ENCODE results near the gene EDN1. TPM values are rescaled to one million over a fixed set of nuclear protein-coding genes. Genes with fewer than 3 reads are reported as not detected.
A peak's percentile ranks its signal among the peaks of the same experiment; 100 is the strongest.

The EDN1 gene
- total and polyA plus RNA-seq, 7 experiments from 2014 or later, result 0.12 to 1.7 (median 1.4) TPM; not detected in 1

GRCh38 chr6:12340488-12340818, 50.3 kb downstream of the EDN1 start:
- peak overlapping the region in 1 of 9 donors; percentile 5 for H3K27ac Mint-ChIP-seq
- no peaks in the 10 kb centered on the region for H3K4me1 Mint-ChIP-seq
- ChIA-PET POLR2A (no interaction called here), CTCF (no interaction called here)
- Histone ChIP-seq H3K9me3 (ENCODE audit: control insufficient read depth in 2 of 3, low read length in 3 of 3) (no peaks in the 10 kb centered on the region), H3K4me3 (ENCODE audit: low read length) (no peak overlapping the region), H3K27me3 (ENCODE audit: control insufficient read depth in 2 of 2, insufficient read depth in 2 of 2, low read length in 2 of 2) (no peaks in the 10 kb centered on the region), H3K27ac (ENCODE audit: low read depth, low read length) (no peak overlapping the region), H3K36me3 (ENCODE audit: control insufficient read depth in 2 of 3, insufficient read depth in 3 of 3, low read length in 3 of 3) (no peaks in the 10 kb centered on the region), H3K4me1 (ENCODE audit: control insufficient read depth in 2 of 2, insufficient read depth in 2 of 2, low read length in 2 of 2) (no peaks in the 10 kb centered on the region)
- H3K4me3 Mint-ChIP-seq, result no peak overlapping the region
- DNase-seq (no peak), ATAC-seq (no peak)
- no peaks in the 10 kb centered on the region for H3K9me3 Mint-ChIP-seq
- H3K36me3 Mint-ChIP-seq, result no peaks in the 10 kb centered on the region
- intact Hi-C loops (cut with micrococcal nuclease), result no loop called here
- peaks cover 0 to 11% (median 0%) of the 10 kb centered on the region in 5 donors for H3K27me3 Mint-ChIP-seq

DNA sequence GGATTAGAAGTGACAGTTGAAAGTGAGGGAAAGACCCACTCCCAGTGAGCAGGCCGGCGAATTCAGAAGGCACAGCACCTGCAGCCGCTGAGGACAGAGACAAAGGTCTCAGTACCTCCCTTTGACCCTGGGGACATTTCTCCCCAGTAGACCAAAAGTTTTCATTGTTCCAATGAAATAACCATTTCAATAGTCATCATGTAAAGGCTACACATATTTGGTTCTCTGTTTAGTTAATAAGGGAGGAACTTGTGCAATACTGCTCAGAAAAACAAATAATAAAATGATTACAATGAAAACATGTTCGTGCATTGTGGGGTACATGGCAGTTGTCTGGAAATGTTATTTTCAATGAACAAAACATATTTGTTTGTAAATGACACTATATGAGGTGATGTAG, 52.5 kb downstream of the EDN1 start:
- ChIA-PET POLR2A (no interaction called here), CTCF (no interaction called here)
- ATAC-seq, result no peak

GRCh38 chr6:12343122-12343439, 52.9 kb downstream of the EDN1 start:
- H3K36me3 ChIP-seq (ENCODE audit: control insufficient read depth in 2 of 3, insufficient read depth in 3 of 3, low read length in 3 of 3), result no peaks in the 10 kb centered on the region
- CTCF ChIA-PET, result no interaction called here
- peaks cover 0 to 14% (median 5%) of the 10 kb centered on the region in 5 donors for H3K27me3 Mint-ChIP-seq
- no peaks in the 10 kb centered on the region for H3K4me1 ChIP-seq (ENCODE audit: control insufficient read depth in 2 of 2, insufficient read depth in 2 of 2, low read length in 2 of 2)
- no peaks in the 10 kb centered on the region for H3K36me3 Mint-ChIP-seq
- H3K4me3 Mint-ChIP-seq, result no peak overlapping the region
- H3K4me1 Mint-ChIP-seq, result no peaks in the 10 kb centered on the region
- no peak overlapping the region for H3K27ac ChIP-seq (ENCODE audit: low read depth, low read length)
- no peak overlapping the region for H3K4me3 ChIP-seq (ENCODE audit: low read length)
- ATAC-seq, result no peak
- H3K27me3 ChIP-seq (ENCODE audit: control insufficient read depth in 2 of 2, insufficient read depth in 2 of 2, low read length in 2 of 2), result no peaks in the 10 kb centered on the region
- POLR2A ChIA-PET, result no interaction called here
- no peak overlapping the region for H3K27ac Mint-ChIP-seq
- no peak for DNase-seq
- intact Hi-C loops (cut with micrococcal nuclease), result no loop called here
- H3K9me3 Mint-ChIP-seq, result peaks cover 0 to 1% (median 0%) of the 10 kb centered on the region in 11 donors
- H3K9me3 ChIP-seq (ENCODE audit: control insufficient read depth in 2 of 3, low read length in 3 of 3), result no peaks in the 10 kb centered on the region

More for the DNA sequence above, 52.5 kb downstream of the EDN1 start:
- intact Hi-C loops (cut with micrococcal nuclease), result no loop called here
- no peak overlapping the region for H3K4me3 Mint-ChIP-seq
- Histone ChIP-seq H3K36me3 (ENCODE audit: control insufficient read depth in 2 of 3, insufficient read depth in 3 of 3, low read length in 3 of 3) (no peaks in the 10 kb centered on the region), H3K9me3 (ENCODE audit: control insufficient read depth in 2 of 3, low read length in 3 of 3) (no peaks in the 10 kb centered on the region), H3K27ac (ENCODE audit: low read depth, low read length) (no peak overlapping the region), H3K4me3 (ENCODE audit: low read length) (no peak overlapping the region), H3K4me1 (ENCODE audit: control insufficient read depth in 2 of 2, insufficient read depth in 2 of 2, low read length in 2 of 2) (no peaks in the 10 kb centered on the region), H3K27me3 (ENCODE audit: control insufficient read depth in 2 of 2, insufficient read depth in 2 of 2, low read length in 2 of 2) (no peaks in the 10 kb centered on the region)
- no peak overlapping the region for H3K27ac Mint-ChIP-seq
- H3K36me3 Mint-ChIP-seq, result no peaks in the 10 kb centered on the region
- H3K9me3 Mint-ChIP-seq, result peaks cover 0 to 1% (median 0%) of the 10 kb centered on the region in 11 donors
- H3K4me1 Mint-ChIP-seq, result no peaks in the 10 kb centered on the region
- DNase-seq, result no peak
- peaks cover 0 to 14% (median 5%) of the 10 kb centered on the region in 5 donors for H3K27me3 Mint-ChIP-seq

- no peaks in the 10 kb centered on the region for H3K4me1 ChIP-seq (ENCODE audit: control insufficient read depth in 2 of 2, insufficient read depth in 2 of 2, low read length in 2 of 2)
- ChIA-PET POLR2A (no interaction called here), CTCF (no interaction called here)
- no peak for DNase-seq
- H3K27ac ChIP-seq (ENCODE audit: low read depth, low read length), result no peak overlapping the region
- no peaks in the 10 kb centered on the region for H3K27me3 ChIP-seq (ENCODE audit: control insufficient read depth in 2 of 2, insufficient read depth in 2 of 2, low read length in 2 of 2)
- H3K4me3 Mint-ChIP-seq, result no peak overlapping the region
- no peaks in the 10 kb centered on the region for H3K9me3 ChIP-seq (ENCODE audit: control insufficient read depth in 2 of 3, low read length in 3 of 3)
- H3K36me3 ChIP-seq (ENCODE audit: control insufficient read depth in 2 of 3, insufficient read depth in 3 of 3, low read length in 3 of 3), result no peaks in the 10 kb centered on the region
- no peak overlapping the region for H3K4me3 ChIP-seq (ENCODE audit: low read length)
- no peak overlapping the region for H3K27ac Mint-ChIP-seq
- H3K27me3 Mint-ChIP-seq, result peaks cover 0 to 16% (median 5%) of the 10 kb centered on the region in 5 donors
- ATAC-seq, result no peak
- H3K36me3 Mint-ChIP-seq, result no peaks in the 10 kb centered on the region
- H3K4me1 Mint-ChIP-seq, result no peaks in the 10 kb centered on the region
- peaks cover 0 to 1% (median 0%) of the 10 kb centered on the region in 11 donors for H3K9me3 Mint-ChIP-seq
- intact Hi-C loops (cut with micrococcal nuclease), result no loop called here
Observed at GRCh38 chr6:12343440-12344162, 53.4 kb downstream of the EDN1 start.

DNA sequence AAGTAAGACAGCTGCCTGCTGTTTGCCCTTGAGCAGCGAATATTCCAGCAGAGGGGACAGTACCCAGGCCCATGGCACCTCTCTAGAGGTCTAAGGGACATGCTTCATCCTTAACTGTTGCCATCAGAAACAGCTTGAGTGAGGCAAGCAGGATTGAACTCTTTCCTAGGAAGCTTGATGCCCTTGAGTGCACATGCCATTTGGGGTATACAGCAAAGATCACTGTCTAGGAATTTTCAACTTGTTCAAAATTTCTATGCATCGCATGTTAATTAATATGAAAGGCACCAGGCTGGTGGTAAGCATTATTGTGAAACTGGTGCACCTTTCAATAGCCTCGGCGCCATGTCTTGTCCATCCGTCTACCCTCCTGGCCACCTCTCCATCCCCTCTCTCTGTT, 54.1 kb downstream of the EDN1 start:
- Histone ChIP-seq H3K4me3 (ENCODE audit: low read length) (no peak overlapping the region), H3K27ac (ENCODE audit: low read depth, low read length) (no peak overlapping the region), H3K9me3 (ENCODE audit: control insufficient read depth in 2 of 3, low read length in 3 of 3) (no peaks in the 10 kb centered on the region), H3K27me3 (ENCODE audit: control insufficient read depth in 2 of 2, insufficient read depth in 2 of 2, low read length in 2 of 2) (no peaks in the 10 kb centered on the region), H3K4me1 (ENCODE audit: control insufficient read depth in 2 of 2, insufficient read depth in 2 of 2, low read length in 2 of 2) (no peaks in the 10 kb centered on the region), H3K36me3 (ENCODE audit: control insufficient read depth in 2 of 3, insufficient read depth in 3 of 3, low read length in 3 of 3) (no peaks in the 10 kb centered on the region)
- Mint-ChIP-seq H3K4me1 (no peaks in the 10 kb centered on the region), H3K9me3 (peaks cover 0 to 2% (median 0%) of the 10 kb centered on the region in 11 donors), H3K4me3 (no peak overlapping the region), H3K36me3 (no peaks in the 10 kb centered on the region), H3K27me3 (peaks cover 0 to 18% (median 7%) of the 10 kb centered on the region in 5 donors), H3K27ac (peak overlapping the region in 1 of 9 donors; percentile 3)
- CTCF ChIA-PET, result no interaction called here
- intact Hi-C loops (cut with micrococcal nuclease), result no loop called here
- POLR2A ChIA-PET, result no interaction called here
- DNase-seq, result no peak
- ATAC-seq, result no peak

DNA sequence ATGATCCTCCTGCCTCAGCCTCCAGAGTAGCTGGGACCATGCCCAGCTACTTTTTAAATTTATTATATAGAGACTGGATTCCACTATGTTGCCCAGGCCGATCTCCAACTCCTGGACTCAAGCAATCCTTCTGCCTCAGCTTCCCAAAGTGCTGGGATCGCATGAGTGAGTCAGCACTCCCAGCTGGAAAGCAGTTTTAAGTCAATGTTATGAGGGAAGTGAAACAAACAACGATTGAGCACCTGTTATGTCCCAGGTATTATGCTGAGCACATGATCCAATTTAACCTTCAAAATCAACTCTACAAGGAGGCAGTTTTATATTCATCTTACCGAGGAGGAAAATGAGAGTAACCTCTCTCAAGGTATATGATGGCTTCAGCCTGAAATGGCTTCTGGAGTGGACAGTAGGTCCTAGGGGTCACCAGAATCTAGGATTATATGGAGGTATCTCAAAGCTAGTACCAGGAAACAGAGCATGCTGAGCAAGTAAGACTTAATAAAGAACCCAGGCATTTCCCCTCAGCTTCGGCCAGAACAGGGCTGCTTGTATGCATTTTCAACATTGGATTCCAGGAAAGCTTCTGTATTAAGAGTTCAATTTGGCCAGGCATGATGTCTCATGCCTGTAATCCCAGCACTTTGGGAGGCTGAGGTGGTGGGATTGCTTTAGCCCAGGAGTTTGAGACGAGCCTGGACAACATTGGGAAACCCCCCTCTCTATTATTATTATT, 55.0 kb downstream of the EDN1 start:
- POLR2A ChIA-PET, result no interaction called here

GRCh38 chr6:12345694-12346058, 55.5 kb downstream of the EDN1 start:
- no peaks in the 10 kb centered on the region for H3K9me3 ChIP-seq (ENCODE audit: control insufficient read depth in 2 of 3, low read length in 3 of 3)
- intact Hi-C loops (cut with micrococcal nuclease), result no loop called here
- POLR2A ChIA-PET, result no interaction called here
- Mint-ChIP-seq H3K9me3 (peaks cover 0 to 10% (median 2%) of the 10 kb centered on the region in 11 donors), H3K4me1 (no peaks in the 10 kb centered on the region), H3K36me3 (no peaks in the 10 kb centered on the region), H3K27me3 (peaks cover 0 to 25% (median 12%) of the 10 kb centered on the region in 5 donors), H3K27ac (no peak overlapping the region), H3K4me3 (no peak overlapping the region)
- H3K27ac ChIP-seq (ENCODE audit: low read depth, low read length), result no peak overlapping the region
- H3K36me3 ChIP-seq (ENCODE audit: control insufficient read depth in 2 of 3, insufficient read depth in 3 of 3, low read length in 3 of 3), result no peaks in the 10 kb centered on the region
- DNase-seq (no peak), ATAC-seq (no peak)
- no peak overlapping the region for H3K4me3 ChIP-seq (ENCODE audit: low read length)
- no peaks in the 10 kb centered on the region for H3K4me1 ChIP-seq (ENCODE audit: control insufficient read depth in 2 of 2, insufficient read depth in 2 of 2, low read length in 2 of 2)
- H3K27me3 ChIP-seq (ENCODE audit: control insufficient read depth in 2 of 2, insufficient read depth in 2 of 2, low read length in 2 of 2), result no peaks in the 10 kb centered on the region
- CTCF ChIA-PET, result no interaction called here

More for the DNA sequence above, 55.0 kb downstream of the EDN1 start:
- CTCF ChIA-PET, result no interaction called here
- Mint-ChIP-seq H3K4me3 (no peak overlapping the region), H3K9me3 (peaks cover 0 to 5% (median 0%) of the 10 kb centered on the region in 11 donors), H3K27ac (no peak overlapping the region), H3K36me3 (no peaks in the 10 kb centered on the region), H3K4me1 (no peaks in the 10 kb centered on the region), H3K27me3 (peaks cover 0 to 23% (median 9%) of the 10 kb centered on the region in 5 donors)
- H3K36me3 ChIP-seq (ENCODE audit: control insufficient read depth in 2 of 3, insufficient read depth in 3 of 3, low read length in 3 of 3), result no peaks in the 10 kb centered on the region
- H3K27me3 ChIP-seq (ENCODE audit: control insufficient read depth in 2 of 2, insufficient read depth in 2 of 2, low read length in 2 of 2), result no peaks in the 10 kb centered on the region
- no peak overlapping the region for H3K4me3 ChIP-seq (ENCODE audit: low read length)
- no peaks in the 10 kb centered on the region for H3K9me3 ChIP-seq (ENCODE audit: control insufficient read depth in 2 of 3, low read length in 3 of 3)
- no peak overlapping the region for H3K27ac ChIP-seq (ENCODE audit: low read depth, low read length)
- ATAC-seq, result no peak
- no peak for DNase-seq
- H3K4me1 ChIP-seq (ENCODE audit: control insufficient read depth in 2 of 2, insufficient read depth in 2 of 2, low read length in 2 of 2), result no peaks in the 10 kb centered on the region
- intact Hi-C loops (cut with micrococcal nuclease), result no loop called here
